Osteoblast (primary cell): ENCODE data around the gene BICDL1. TPM values are rescaled to one million over a fixed set of nuclear protein-coding genes. Genes with fewer than 3 reads are reported as not detected.

Source experiments
- DNase-seq: peaks from one replicate; pipeline ENCODE4 v3.0.0; 2011; ENCODE audit warnings: low spot score, mixed read lengths; ENCODE audit not compliant: insufficient read length; ENCODE audit errors: missing footprints
- H2AFZ ChIP-seq: 2 replicates; pipeline ENCODE4 v1.6.0; 2011; ENCODE audit warnings: mild to moderate bottlenecking, low read length
- H3K27ac ChIP-seq: 2 replicates; pipeline ENCODE4 v1.5.1; 2011; ENCODE audit warnings: mild to moderate bottlenecking, low read depth, low read length, moderate library complexity
- H3K27me3 ChIP-seq: 2 replicates; pipeline ENCODE4 v1.6.0; 2012; ENCODE audit warnings: mild to moderate bottlenecking, control low read depth, inconsistent platforms, low read length, moderate library complexity; ENCODE audit not compliant: insufficient read depth
- H3K36me3 ChIP-seq: 2 replicates; pipeline ENCODE4 v1.5.1; 2011; ENCODE audit warnings: mild to moderate bottlenecking, low read length, control low read depth, moderate library complexity; ENCODE audit not compliant: insufficient read depth
- H3K4me1 ChIP-seq: 2 replicates; pipeline ENCODE4 v1.5.1; 2011; ENCODE audit warnings: mild to moderate bottlenecking, low read length, control low read depth, moderate library complexity; ENCODE audit not compliant: insufficient read depth
- H3K4me2 ChIP-seq: 2 replicates; pipeline ENCODE4 v1.6.0; 2011; ENCODE audit warnings: mild to moderate bottlenecking, low read length; ENCODE audit not compliant: insufficient read depth
- H3K4me3 ChIP-seq: fragments of 200-600 bp; sonication (generic); 3 replicates; pipeline ENCODE4 v1.5.1; 2012; ENCODE audit warnings: mild to moderate bottlenecking, low read length, inconsistent platforms; ENCODE audit not compliant: insufficient read depth
- H3K79me2 ChIP-seq: 2 replicates; pipeline ENCODE4 v1.6.0; 2012; ENCODE audit warnings: mild to moderate bottlenecking, low read length, control low read depth, inconsistent platforms; ENCODE audit not compliant: insufficient read depth
- H3K9me3 ChIP-seq: 2 replicates; pipeline ENCODE4 v1.5.1; 2011; ENCODE audit warnings: low read depth, low read length, control low read depth
- H4K20me1 ChIP-seq: 2 replicates; pipeline ENCODE4 v1.6.0; 2012; ENCODE audit warnings: mild to moderate bottlenecking, low read length, control low read depth; ENCODE audit not compliant: insufficient read depth
- total RNA-seq: library from RNA; depleted of rRNA; stranded (reverse); fragments of >200 nt; gene quantifications from 2 replicates; pipeline ENCODE4 v1.2.3, GENCODE V29; 2012
- TF ChIP-seq, protein P1 (sequence below): IDR thresholded peaks from 2 replicates; pipeline ENCODE4 v1.5.1; 2011; ENCODE audit warnings: mild to moderate bottlenecking, low read depth, low read length, moderate library complexity; ENCODE audit errors: extremely low read depth

Gene BICDL1
- total RNA-seq, 1 donor: not detected

DNA sequence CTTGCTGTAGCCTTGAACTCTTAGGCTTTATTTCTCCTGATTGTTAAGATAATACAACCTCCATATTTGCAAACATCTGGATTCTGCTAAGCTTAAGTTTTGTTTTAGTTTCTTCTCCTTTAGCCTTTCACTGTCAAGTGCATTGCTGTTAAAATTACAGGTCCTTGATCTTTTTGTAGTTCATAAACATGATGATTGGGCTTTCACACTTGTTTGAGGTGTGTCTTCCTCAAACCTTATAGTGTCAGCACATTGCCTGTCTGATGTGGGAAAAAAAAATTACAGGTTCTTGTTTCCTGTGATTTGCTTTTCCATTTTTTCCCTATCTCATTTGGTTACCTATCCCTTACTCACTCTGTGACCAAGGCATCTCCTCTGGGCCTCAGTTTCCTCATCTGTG is 59.2 kb downstream of the BICDL1 start:
- Histone ChIP-seq H3K36me3 (no peaks in the 10 kb centered on the region), H3K79me2 (no peaks in the 10 kb centered on the region), H3K27me3 (peaks cover 10% of the 10 kb centered on the region), H3K27ac (no peak overlapping the region), H3K4me3 (no peak overlapping the region), H3K4me1 (no peaks in the 10 kb centered on the region), H2AFZ (no peak overlapping the region), H3K9me3 (no peaks in the 10 kb centered on the region), H4K20me1 (no peaks in the 10 kb centered on the region), H3K4me2 (no peak overlapping the region)
- TF ChIP-seq, protein P1, sequence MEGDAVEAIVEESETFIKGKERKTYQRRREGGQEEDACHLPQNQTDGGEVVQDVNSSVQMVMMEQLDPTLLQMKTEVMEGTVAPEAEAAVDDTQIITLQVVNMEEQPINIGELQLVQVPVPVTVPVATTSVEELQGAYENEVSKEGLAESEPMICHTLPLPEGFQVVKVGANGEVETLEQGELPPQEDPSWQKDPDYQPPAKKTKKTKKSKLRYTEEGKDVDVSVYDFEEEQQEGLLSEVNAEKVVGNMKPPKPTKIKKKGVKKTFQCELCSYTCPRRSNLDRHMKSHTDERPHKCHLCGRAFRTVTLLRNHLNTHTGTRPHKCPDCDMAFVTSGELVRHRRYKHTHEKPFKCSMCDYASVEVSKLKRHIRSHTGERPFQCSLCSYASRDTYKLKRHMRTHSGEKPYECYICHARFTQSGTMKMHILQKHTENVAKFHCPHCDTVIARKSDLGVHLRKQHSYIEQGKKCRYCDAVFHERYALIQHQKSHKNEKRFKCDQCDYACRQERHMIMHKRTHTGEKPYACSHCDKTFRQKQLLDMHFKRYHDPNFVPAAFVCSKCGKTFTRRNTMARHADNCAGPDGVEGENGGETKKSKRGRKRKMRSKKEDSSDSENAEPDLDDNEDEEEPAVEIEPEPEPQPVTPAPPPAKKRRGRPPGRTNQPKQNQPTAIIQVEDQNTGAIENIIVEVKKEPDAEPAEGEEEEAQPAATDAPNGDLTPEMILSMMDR: no peak
- DNase-seq: no peak

DNA sequence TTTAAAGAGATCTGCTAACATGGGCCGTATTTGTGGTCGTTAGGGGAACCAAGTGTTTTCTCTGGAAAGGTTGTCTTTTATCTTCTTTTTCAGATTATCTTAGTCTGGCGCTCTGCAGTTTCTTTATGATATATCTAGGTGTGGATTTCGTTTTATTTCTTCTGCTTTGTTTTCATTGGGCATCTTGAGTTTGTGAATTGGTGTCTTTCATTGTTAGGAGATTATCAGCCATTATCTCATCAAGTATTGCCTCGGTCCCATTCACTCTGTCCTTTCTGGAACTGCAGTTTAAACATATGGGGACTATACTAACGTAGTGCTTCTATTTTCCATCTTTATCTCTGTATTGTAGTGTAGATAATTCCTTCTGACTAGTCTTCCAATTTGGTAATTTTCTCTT is 60.4 kb downstream of the BICDL1 start:
- no peaks in the 10 kb centered on the region for H4K20me1 ChIP-seq
- H3K4me2 ChIP-seq: no peak overlapping the region
- DNase-seq: no peak
- no peaks in the 10 kb centered on the region for H3K36me3 ChIP-seq
- H2AFZ ChIP-seq: no peak overlapping the region
- H3K27me3 ChIP-seq: peaks cover 10% of the 10 kb centered on the region
- no peaks in the 10 kb centered on the region for H3K79me2 ChIP-seq
- H3K4me3 ChIP-seq: no peak overlapping the region
- H3K4me1 ChIP-seq: no peaks in the 10 kb centered on the region
- H3K27ac ChIP-seq: no peak overlapping the region
- H3K9me3 ChIP-seq: no peaks in the 10 kb centered on the region
- TF ChIP-seq, protein P1: no peak

DNA sequence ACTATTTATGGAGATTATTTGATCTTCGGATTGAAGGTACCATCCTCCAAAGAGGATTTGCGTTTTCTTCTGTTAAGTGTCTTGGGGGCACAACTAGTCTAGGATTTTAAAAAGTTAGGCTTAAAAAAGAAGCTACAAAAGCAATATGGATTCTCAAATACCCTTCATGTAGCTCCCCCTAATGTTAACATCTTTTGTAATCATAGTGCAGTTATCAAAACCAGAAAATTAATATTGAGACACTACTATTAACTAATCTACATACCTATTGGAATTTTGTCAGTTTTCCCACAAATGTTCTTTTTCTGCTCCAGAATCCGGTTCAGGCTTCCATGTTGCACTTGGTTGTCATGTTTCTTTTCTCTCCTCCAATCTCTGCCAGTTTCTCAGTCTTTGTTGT is 62.5 kb downstream of the BICDL1 start:
- Histone ChIP-seq H3K4me3 (no peak overlapping the region), H3K27ac (no peak overlapping the region), H3K4me1 (no peaks in the 10 kb centered on the region), H4K20me1 (no peaks in the 10 kb centered on the region), H3K36me3 (no peaks in the 10 kb centered on the region), H3K27me3 (peaks cover 10% of the 10 kb centered on the region), H3K4me2 (no peak overlapping the region), H3K79me2 (no peaks in the 10 kb centered on the region), H3K9me3 (no peaks in the 10 kb centered on the region), H2AFZ (no peak overlapping the region)
- TF ChIP-seq, protein P1: no peak
- no peak for DNase-seq

DNA sequence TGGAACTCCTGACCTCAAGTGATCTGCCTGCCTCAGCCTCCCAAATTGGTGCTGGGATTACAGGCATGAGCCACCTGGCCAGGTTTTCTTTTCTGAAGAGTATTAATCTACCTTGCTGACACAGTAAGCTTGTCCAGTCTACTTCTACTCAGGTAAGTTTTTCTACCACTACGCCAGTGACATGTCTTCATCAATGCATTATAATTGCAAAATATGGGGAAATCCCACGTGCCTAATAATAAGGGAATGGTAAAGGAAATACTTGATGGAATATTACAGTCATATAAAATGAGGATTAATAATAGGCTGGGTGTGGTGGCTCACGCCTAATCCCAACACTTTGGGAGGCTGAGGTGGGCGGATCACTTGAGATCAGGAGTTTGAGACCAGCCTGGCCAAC is 65.3 kb downstream of the BICDL1 start:
- Histone ChIP-seq H3K79me2 (no peaks in the 10 kb centered on the region), H3K9me3 (no peaks in the 10 kb centered on the region), H3K4me2 (no peak overlapping the region), H3K27me3 (no peaks in the 10 kb centered on the region), H3K4me3 (no peak overlapping the region), H3K4me1 (no peaks in the 10 kb centered on the region), H3K36me3 (no peaks in the 10 kb centered on the region), H4K20me1 (no peaks in the 10 kb centered on the region), H2AFZ (no peak overlapping the region), H3K27ac (no peak overlapping the region)
- TF ChIP-seq, protein P1: no peak
- no peak for DNase-seq
